Ishikawa (cell line): ENCODE results near the gene MLN.

Source experiments
- CEBPB ChIP-seq: IDR thresholded peaks from 2 replicates; pipeline ENCODE4 v1.6.1; 2012
- CREB1 ChIP-seq: IDR thresholded peaks from 2 replicates; pipeline ENCODE4 v1.6.1; 2012; ENCODE audit warnings: low read depth
- EGR1 ChIP-seq: IDR thresholded peaks from 2 replicates; pipeline ENCODE4 v1.6.1; 2012
- EP300 ChIP-seq: IDR thresholded peaks from 2 replicates; pipeline ENCODE4 v1.6.1; 2012; ENCODE audit warnings: borderline replicate concordance
- FOXM1 ChIP-seq: IDR thresholded peaks from 2 replicates; pipeline ENCODE4 v1.6.1; 2012; ENCODE audit warnings: low read depth, borderline replicate concordance
- NFIC ChIP-seq: IDR thresholded peaks from 2 replicates; pipeline ENCODE4 v1.6.1; 2012
- RAD21 ChIP-seq: IDR thresholded peaks from 2 replicates; pipeline ENCODE4 v1.6.1; 2012; ENCODE audit warnings: low read depth
- REST ChIP-seq: IDR thresholded peaks from 2 replicates; pipeline ENCODE4 v1.6.1; 2012; ENCODE audit warnings: low read depth, mild to moderate bottlenecking
- TAF1 ChIP-seq: IDR thresholded peaks from 2 replicates; pipeline ENCODE4 v1.6.1; 2012; ENCODE audit warnings: low read depth, mild to moderate bottlenecking
- TCF12 ChIP-seq: IDR thresholded peaks from 2 replicates; pipeline ENCODE4 v1.6.1; 2012; ENCODE audit warnings: low read depth
- TEAD4 ChIP-seq: IDR thresholded peaks from 2 replicates; pipeline ENCODE4 v1.6.1; 2012
- YY1 ChIP-seq: IDR thresholded peaks from 2 replicates; pipeline ENCODE4 v1.6.1; 2012; ENCODE audit warnings: low read depth
- ZBTB7A ChIP-seq: IDR thresholded peaks from 2 replicates; pipeline ENCODE4 v1.6.1; 2012; ENCODE audit warnings: low read depth
- TF ChIP-seq, protein P1 (sequence below): IDR thresholded peaks from 2 replicates; pipeline ENCODE4 v1.6.1; 2012
- TF ChIP-seq, protein P2 (sequence below): IDR thresholded peaks from 2 replicates; pipeline ENCODE4 v1.6.1; 2012

The MLN gene

GRCh38 chr6:33850296-33850695 is 46.5 kb upstream of the MLN start:
- TF ChIP-seq, protein P1, sequence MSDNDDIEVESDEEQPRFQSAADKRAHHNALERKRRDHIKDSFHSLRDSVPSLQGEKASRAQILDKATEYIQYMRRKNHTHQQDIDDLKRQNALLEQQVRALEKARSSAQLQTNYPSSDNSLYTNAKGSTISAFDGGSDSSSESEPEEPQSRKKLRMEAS = no peak
- TF ChIP-seq REST = no peak
- no peak for TF ChIP-seq EGR1
- TF ChIP-seq, protein P2, sequence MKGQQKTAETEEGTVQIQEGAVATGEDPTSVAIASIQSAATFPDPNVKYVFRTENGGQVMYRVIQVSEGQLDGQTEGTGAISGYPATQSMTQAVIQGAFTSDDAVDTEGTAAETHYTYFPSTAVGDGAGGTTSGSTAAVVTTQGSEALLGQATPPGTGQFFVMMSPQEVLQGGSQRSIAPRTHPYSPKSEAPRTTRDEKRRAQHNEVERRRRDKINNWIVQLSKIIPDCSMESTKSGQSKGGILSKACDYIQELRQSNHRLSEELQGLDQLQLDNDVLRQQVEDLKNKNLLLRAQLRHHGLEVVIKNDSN = no peak
- no peak for TF ChIP-seq EP300
- TF ChIP-seq RAD21 = no peak
- TF ChIP-seq FOXM1 = no peak
- TF ChIP-seq CEBPB = no peak
- no peak for TF ChIP-seq YY1
- no peak for TF ChIP-seq TEAD4
- no peak for TF ChIP-seq CREB1
- no peak for TF ChIP-seq ZBTB7A
- no peak for TF ChIP-seq TCF12
- no peak for TF ChIP-seq NFIC
- no peak for TF ChIP-seq TAF1

DNA sequence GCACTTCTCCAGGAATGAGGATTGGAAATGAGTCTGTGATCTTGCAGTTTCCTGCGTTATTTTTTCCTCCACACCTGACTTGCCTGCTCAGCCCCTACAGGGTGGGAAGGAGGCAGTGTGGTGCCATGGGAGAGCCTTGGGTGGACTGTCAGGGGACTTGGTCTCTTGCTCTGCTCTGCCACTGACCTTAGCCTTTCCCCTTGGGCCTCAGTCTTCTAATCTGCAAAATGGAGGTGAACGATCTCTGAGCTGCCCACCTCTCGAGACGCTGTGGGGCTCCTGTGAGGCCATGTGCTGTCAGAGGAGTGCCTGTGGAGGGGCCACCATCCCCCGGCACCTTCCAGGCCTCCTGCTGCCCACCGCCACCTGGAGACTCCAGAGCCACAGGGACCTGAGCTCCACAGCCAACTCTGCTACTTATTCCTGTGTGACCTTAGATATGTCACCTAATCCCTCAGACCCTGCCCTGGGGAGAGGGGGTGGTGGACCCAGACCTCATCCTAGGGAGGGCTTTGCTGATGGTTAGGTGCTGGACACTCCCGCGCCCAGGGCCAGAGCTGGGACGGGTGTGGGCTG is 45.8 kb upstream of the MLN start:
- TF ChIP-seq ZBTB7A = no peak
- no peak for TF ChIP-seq FOXM1
- TF ChIP-seq TAF1 = no peak
- no peak for TF ChIP-seq EGR1
- TF ChIP-seq REST = no peak
- no peak for TF ChIP-seq EP300
- TF ChIP-seq RAD21 = no peak
- no peak for TF ChIP-seq CREB1
- TF ChIP-seq, protein P1 = no peak
- TF ChIP-seq NFIC = no peak
- TF ChIP-seq, protein P2 = no peak
- no peak for TF ChIP-seq CEBPB
- TF ChIP-seq YY1 = no peak
- no peak for TF ChIP-seq TEAD4
- TF ChIP-seq TCF12 = no peak

GRCh38 chr6:33848484-33848883 is 44.7 kb upstream of the MLN start:
- TF ChIP-seq TAF1 (no peak), NFIC (no peak), EGR1 (no peak), YY1 (no peak), CEBPB (no peak), CREB1 (no peak), TEAD4 (no peak), REST (no peak), TCF12 (no peak), FOXM1 (no peak), RAD21 (no peak), ZBTB7A (no peak), EP300 (no peak)
- TF ChIP-seq, protein P1 = no peak
- TF ChIP-seq, protein P2 = no peak
